ENCODE data around the gene ERICH6B. TPM values are rescaled to one million over a fixed set of nuclear protein-coding genes. Genes with fewer than 3 reads are reported as not detected.
"Not testable (repeated sequence)": the region's sequence is repeated elsewhere in the genome, so short reads cannot be mapped to it uniquely, and the experiment has no call there.

ERICH6B gene
- 1.3 TPM for polyA plus RNA-seq (ENCODE audit: insufficient read length)

DNA sequence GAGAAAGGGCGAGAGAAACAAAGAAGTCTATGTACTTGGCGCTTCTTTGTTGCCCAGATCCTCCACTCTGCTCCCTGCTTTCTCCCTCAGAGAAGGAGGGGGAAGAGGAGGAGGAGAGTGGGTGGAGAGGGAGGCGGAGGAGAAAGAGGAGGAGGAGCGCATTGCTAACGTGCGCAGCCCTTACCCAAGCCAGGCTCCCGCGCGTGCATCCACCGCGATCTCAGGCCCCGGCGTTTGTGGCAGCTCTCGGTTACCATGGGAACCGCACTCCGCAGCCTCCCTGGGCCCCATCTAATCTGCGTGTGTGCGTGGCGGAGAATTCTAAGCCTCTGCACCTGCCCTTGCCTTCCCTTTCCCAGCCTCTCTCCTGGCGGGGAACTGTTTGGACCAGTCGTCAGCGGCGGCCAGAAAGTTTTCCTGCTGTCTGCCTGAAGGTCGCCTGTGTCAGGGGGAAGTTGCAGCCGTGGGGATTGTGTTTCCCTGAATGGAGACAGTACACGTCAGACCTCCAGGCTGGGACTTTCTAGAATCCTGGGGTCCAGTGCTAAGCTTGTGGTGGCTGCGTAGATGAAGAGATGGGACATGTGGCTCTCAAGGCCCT, at the start of gene ERICH6B:
ERICH6B (minus strand) TSS at position 239 of the 601 bp plus-strand sequence. CDS start 18,734 bp downstream, outside the sequence.
- peak; percentile 40 for DNase-seq

DNA sequence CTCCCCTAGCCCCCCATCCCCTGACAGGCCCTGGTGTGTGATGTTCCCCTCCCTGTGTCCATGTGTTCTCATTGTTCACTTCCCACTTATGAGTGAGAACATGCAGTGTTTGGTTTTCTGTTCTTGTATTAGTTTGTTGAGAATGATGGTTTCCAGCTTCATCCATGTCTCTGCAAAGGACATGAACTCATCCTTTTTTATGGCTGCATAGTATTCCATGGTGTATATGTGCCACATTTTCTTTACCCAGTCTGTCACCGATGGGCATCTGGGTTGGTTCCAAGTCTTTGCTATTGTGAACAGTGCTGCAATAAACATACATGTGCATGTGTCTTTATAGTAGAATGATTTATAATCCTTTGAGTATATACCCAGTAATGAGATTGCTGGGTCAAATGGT, 47.4 kb upstream of the ERICH6B start:
- not testable (repeated sequence) for DNase-seq

DNA sequence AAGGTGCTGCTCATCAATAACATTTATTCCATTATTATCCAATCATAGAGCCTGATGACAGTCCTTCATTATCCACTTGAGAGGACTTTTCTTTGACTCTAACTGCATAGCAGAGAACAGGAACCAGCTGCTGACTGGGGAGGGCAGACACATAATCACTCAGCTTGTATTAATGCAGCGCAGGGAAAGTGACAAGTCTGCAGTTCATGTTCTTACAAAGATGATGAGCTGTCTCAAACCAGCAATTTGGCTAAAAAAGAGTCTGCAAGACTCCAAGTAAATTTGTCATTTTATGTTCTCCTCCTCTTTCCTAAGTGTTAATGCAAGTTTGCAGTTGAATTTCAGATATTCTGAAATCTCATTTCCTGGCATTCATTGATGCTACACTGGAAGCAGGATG, 46.6 kb upstream of the ERICH6B start:
- no peak for DNase-seq

- not testable (repeated sequence) for DNase-seq
Observed at GRCh38 chr13:45660458-45660857, 44.9 kb upstream of the ERICH6B start.

DNA sequence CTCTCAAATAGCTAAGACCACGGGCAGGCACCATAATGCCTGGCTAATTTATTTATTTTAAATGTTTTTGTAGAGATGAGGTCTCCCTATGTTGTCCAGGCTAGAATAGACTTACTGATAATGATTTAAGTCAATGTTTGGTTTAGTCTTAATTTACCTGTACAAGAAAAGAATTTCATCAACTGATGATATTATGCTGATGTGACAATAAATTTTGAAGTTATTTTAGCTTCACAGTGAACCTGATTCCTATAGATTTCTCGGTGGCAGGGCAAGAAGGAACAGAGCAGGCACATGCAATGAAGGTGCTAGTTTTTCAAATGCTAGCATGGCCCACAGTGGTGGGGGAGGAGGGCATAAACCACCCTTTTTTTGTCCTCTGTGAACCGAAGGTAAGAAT, 44.0 kb upstream of the ERICH6B start:
- DNase-seq: no peak

DNA sequence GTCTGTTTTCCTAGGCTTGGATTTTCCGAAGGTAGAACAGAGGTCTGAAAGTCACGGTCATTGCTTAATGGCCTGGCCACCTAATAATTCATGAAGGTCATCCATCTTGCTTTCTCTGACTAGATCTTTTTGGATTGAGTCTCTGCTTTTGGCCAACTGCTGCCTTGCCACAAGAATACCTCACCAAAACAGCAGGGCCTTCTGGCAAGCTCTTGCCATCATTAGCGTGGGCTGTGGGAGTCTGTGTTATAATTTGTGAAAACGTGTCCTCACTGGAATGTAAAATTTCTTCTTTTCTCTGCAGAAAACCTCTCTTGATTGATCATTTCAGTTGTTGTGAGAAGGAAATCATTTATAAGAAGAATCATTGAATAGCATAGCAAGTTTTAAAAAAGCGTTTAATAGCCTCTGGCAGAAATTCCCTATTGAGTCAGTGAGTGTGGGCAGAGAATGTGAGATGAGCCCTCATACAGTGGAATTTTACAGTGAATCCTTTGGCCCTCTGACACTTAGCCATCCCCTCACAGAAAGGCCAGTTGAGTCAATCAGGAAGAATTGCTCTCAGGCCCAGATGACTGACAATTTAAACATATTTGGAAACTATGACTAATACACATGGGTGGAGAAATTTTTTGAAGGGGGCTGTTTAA, 43.2 kb upstream of the ERICH6B start:
- no peak for DNase-seq

DNA sequence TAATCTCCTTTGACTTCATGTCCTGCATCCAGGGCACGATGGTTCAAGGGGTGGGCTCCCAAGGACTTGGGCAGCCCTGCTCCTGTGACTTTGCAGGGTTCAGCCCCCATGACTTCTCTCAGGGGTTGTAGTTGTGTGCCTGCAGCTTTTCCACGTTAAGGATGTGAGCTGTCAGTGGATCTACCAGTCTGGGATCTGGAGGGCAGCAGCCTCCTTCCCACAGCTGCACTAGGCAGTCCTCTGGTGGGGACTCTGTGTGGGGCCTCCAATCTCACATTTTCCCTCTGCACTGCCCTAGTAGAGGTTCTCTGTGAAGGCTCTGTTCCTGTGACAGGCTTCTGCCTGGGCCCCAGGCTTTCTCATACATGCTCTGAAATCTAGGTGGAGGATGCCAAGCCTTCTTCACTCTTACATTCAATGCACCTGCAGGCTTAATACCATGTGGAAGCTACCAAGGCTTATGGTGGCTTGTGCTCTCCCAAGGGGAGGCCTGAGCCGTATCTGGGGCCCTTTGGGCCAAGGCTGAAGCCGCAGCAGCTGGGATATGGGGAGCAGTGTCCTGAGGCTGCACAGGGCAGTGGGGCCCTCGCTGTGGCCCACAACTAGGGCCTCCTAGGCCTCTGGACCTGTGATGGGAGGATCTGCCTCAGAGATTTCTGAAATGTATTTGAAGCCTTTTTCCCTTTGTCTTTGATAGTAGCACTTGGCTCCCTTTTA, 39.3 kb upstream of the ERICH6B start:
- DNase-seq: no peak

- DNase-seq: not testable (repeated sequence)
Observed at GRCh38 chr13:45645263-45645662, 29.7 kb upstream of the ERICH6B start.

- not testable (repeated sequence) for DNase-seq
Observed at GRCh38 chr13:45642159-45642558, 26.6 kb upstream of the ERICH6B start.

DNA sequence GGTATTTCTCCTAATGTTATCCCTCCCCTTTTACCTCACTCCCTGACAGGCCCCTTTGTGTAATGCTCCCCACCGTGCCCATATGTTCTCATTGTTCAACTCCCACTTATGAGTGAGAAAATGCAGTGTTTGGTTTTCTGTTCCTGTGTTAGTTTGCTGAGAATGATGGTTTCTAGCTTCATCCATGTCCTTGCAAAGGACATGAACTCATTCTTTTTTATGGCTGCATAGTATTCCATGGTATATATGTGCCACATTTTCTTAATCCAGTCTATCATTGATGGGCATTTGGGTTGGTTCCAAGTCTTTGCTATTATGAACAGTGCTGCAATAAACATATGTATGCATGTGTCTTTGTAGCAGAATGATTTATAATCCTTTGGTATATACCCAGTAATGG, 19.8 kb upstream of the ERICH6B start:
- DNase-seq: not testable (repeated sequence)

DNA sequence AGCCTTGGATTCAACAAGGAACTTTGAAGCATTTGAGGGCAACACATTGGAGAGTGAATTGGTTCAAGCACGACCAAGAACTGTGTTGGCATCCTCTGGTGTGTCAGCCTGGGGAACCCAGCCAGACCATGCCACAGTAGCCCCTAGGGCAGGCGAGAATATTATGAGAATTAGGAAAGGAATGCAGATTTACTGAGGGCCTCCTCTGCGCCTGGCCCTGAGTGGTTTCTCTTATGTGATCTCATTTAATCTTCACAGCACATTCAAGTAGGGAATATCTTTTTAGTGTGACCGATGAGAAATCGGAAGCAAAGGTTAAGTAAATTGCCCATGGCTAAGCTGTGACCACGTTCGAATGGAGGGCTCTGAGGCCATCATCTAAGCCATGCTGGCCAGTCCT, 15.3 kb upstream of the ERICH6B start:
- no peak for DNase-seq

GRCh38 chr13:45629940-45630339, 14.4 kb upstream of the ERICH6B start:
- no peak for DNase-seq

GRCh38 chr13:45628094-45628493, 12.6 kb upstream of the ERICH6B start:
- DNase-seq: no peak

GRCh38 chr13:45627656-45628055, 12.1 kb upstream of the ERICH6B start:
- DNase-seq: no peak

- no peak for DNase-seq
Observed at GRCh38 chr13:45626731-45627374, 11.3 kb upstream of the ERICH6B start.

GRCh38 chr13:45623516-45624090, 8.1 kb upstream of the ERICH6B start:
- DNase-seq: no peak

GRCh38 chr13:45621950-45622349, 6.4 kb upstream of the ERICH6B start:
- no peak for DNase-seq

- DNase-seq: no peak
Observed at GRCh38 chr13:45607931-45608330, 7.6 kb downstream of the ERICH6B start.

DNA sequence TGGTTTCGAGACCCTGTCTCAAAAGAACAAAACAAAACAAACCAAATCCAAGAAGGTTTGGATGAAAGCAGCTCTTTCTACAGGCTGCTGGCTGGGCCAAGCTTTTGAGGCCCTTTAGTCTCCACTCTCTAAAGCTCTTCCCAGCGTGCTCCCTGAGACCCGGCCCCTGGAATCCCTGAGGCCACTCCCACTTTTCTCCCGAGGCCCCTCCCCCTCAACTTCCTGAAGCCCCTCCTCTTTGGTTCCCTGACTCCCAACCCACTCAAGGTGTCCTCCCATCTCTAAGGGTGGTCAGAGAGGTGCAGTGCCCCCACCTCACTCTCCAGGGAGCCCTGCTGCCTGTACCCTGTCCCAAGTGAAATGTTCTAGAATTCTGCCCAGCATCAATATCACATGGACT, 10.6 kb downstream of the ERICH6B start:
- no peak for DNase-seq

GRCh38 chr13:45603338-45603737, 12.2 kb downstream of the ERICH6B start:
- DNase-seq: no peak

DNA sequence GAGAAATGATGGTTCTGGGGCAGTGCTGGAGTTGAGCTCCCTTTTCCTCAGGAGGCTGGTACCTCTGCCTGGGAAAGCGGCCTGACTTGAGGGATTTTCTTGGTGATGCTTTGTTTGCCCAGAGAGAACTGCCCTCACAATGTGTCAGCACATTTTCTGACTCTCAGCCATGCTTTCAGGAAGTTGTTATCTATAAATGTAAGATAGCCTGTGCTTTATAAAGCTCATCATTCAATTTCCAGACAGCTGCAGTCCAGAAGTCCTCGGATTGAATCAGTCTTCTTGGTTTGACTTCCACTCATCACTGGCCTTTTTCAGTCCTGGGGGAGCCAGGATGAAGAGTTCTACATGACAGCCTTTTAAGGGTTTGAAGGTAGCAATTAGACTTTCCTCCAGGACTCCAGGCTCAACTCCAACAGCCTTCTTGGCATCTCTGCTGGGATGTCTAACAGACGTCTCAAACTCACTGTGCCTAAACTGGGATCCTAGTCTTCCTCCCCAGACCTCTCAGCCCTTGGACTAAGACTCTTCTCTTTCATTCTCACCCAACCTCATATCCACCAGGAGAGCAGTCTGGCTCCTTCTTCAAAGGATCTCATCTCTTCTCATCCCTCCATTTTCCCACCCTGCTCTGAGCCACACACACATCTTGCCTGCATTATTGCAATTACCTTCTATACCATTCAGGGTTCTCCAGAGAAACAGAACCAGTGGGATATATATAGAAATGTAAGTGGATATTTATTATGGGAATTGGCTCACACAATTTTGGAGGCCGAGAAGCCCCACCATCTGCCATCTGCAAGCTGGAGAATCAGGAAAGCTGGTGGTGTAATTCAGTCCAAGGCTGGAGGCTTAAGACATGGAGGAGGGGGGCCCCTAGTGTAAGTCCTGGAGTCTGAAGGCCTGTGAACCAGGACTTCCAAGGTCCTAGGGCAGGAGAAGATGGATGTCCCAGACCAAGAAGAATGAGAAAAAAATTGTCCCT, 13.1 kb downstream of the ERICH6B start:
- DNase-seq: no peak

- DNase-seq: no peak
Observed at GRCh38 chr13:45601680-45602079, 13.9 kb downstream of the ERICH6B start.
